ENCODE data around the gene TAF13. TPM values are rescaled to one million over a fixed set of nuclear protein-coding genes. Genes with fewer than 3 reads are reported as not detected.
A peak's percentile ranks its signal among the peaks of the same experiment; 100 is the strongest.
"Not testable (repeated sequence)": the region's sequence is repeated elsewhere in the genome, so short reads cannot be mapped to it uniquely, and the experiment has no call there.

The TAF13 gene
- total RNA-seq, 2 experiments from 2014 or later, result 25.2 to 26.5 TPM

DNA sequence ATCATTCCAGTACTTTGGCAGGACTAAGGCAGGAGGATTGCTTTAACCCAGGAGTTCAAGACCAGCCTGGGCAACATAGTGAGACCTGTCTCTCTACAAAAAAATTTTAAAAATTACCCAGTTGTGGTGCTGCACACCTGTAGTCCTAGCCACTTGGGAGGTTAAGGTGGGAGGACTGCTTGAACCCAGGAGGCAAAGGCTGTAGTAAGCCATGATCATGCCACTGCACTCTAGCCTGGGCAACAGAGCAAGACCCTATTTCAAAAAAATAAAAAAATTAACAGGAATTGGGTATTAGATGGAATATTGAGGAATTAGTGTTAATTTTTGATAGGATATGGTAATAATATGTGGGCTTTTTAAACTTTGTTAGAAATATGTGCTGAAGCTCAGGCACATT lies 16.8 kb downstream of the TAF13 start:
- no peak overlapping the region for H3K4me3 Mint-ChIP-seq
- H3K36me3 Mint-ChIP-seq (ENCODE audit: low read depth), result no peaks in the 10 kb centered on the region
- H3K27ac Mint-ChIP-seq, result no peak overlapping the region
- H3K27me3 Mint-ChIP-seq, result no peaks in the 10 kb centered on the region
- DNase-seq, result no peak
- H3K4me1 Mint-ChIP-seq, result no peaks in the 10 kb centered on the region
- CTCF ChIA-PET, result no interaction called here
- POLR2A ChIA-PET, result interaction anchor here (0.7 to 1.1 kb wide), 2 partner anchors 11 to 20 kb away, joined by 3 to 4 read pairs; no protein-coding TSS in a partner anchor
- H3K9me3 Mint-ChIP-seq, result no peaks in the 10 kb centered on the region

GRCh38 chr1:109056064-109056463 lies 19.7 kb downstream of the TAF13 start:
- H3K4me3 Mint-ChIP-seq, result no peak overlapping the region
- CTCF ChIA-PET, result no interaction called here

GRCh38 chr1:109052145-109052544 lies 23.7 kb downstream of the TAF13 start:
- CTCF ChIA-PET; H3K27ac Mint-ChIP-seq; H3K4me1 Mint-ChIP-seq; H3K36me3 Mint-ChIP-seq (ENCODE audit: low read depth); H3K4me3 Mint-ChIP-seq; H3K9me3 Mint-ChIP-seq; H3K27me3 Mint-ChIP-seq; POLR2A ChIA-PET; DNase-seq: not testable (repeated sequence)

More at GRCh38 chr1:109056064-109056463, 19.7 kb downstream of the TAF13 start:
- no peaks in the 10 kb centered on the region for H3K36me3 Mint-ChIP-seq (ENCODE audit: low read depth)
- no peaks in the 10 kb centered on the region for H3K27me3 Mint-ChIP-seq
- no peak overlapping the region for H3K27ac Mint-ChIP-seq
- no peaks in the 10 kb centered on the region for H3K9me3 Mint-ChIP-seq
- H3K4me1 Mint-ChIP-seq, result no peaks in the 10 kb centered on the region
- POLR2A ChIA-PET, result no interaction called here
- DNase-seq, result no peak

DNA sequence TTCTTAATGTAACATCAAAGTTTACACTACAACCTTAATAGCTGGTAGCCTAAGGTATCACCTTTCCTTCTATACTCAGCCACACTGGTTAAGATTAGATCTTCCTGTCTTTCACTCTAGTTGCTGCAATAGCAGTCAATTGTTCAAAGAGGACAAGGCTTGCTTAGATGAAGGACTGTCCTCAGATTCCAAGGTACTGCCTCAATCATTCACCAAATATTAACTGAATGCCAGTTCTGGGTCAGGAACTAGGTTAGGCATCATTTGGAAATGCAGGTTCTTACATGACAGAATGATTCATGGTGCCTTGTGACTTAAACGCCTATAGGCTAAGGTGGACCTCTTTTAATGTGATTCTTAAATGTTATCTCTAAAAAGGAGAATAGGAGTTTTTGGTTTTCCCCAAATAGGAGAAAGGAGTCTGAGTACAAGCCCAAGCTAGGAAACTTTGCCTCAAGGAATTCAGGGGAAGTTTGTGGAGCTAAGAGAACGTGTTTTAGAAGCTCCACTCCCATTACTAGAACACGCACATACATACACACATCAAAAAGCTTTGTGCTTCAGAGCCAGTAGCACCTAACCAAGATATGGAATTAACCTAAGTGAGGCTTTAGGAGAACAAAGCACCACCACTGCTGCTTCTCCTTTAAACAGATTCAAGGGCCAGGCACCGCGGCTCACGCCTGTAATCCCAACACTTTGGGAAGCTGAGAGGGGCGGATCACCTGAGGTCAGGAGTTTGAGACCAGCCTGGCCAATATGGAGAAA lies 25.4 kb downstream of the TAF13 start:
- Mint-ChIP-seq H3K36me3 (ENCODE audit: low read depth) (no peaks in the 10 kb centered on the region), H3K9me3 (no peaks in the 10 kb centered on the region), H3K4me1 (peaks cover 2% of the 10 kb centered on the region), H3K27me3 (peaks cover 1% of the 10 kb centered on the region), H3K27ac (no peak overlapping the region), H3K4me3 (no peak overlapping the region)
- no peak for DNase-seq
- POLR2A ChIA-PET, result no interaction called here
- CTCF ChIA-PET, result no interaction called here

DNA sequence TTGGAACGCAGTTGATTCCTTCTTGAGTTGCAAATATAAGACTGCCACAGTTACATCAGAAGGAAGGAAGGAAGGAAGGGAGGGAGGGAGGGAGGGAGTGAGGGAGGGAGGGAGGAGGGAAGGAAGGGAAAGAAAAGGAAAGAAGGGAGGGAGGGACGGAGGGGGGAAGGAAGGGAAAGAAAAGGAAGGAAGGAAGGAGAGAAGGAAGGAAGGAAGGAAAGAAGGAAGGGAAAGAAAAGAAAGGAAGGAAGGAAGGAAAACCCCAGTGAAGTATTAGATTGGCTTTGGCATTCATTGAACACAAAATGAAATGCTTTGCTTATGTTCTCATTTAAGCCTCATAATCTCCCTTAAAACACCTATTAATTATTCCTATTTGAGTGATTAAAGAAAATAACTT lies 27.5 kb downstream of the TAF13 start:
- no peak overlapping the region for H3K27ac Mint-ChIP-seq
- H3K9me3 Mint-ChIP-seq, result no peaks in the 10 kb centered on the region
- H3K4me3 Mint-ChIP-seq, result no peak overlapping the region
- DNase-seq, result no peak
- POLR2A ChIA-PET, result no interaction called here
- H3K27me3 Mint-ChIP-seq, result peaks cover 4% of the 10 kb centered on the region
- CTCF ChIA-PET, result no interaction called here
- H3K36me3 Mint-ChIP-seq (ENCODE audit: low read depth), result no peaks in the 10 kb centered on the region
- peaks cover 3% of the 10 kb centered on the region for H3K4me1 Mint-ChIP-seq

GRCh38 chr1:109047339-109047738 lies 28.5 kb downstream of the TAF13 start:
- ChIA-PET CTCF (no interaction called here), POLR2A (no interaction called here)
- Mint-ChIP-seq H3K9me3 (no peaks in the 10 kb centered on the region), H3K27ac (no peak overlapping the region), H3K36me3 (ENCODE audit: low read depth) (no peaks in the 10 kb centered on the region), H3K4me1 (peaks cover 6% of the 10 kb centered on the region), H3K27me3 (peaks cover 4% of the 10 kb centered on the region), H3K4me3 (no peak overlapping the region)
- no peak for DNase-seq

DNA sequence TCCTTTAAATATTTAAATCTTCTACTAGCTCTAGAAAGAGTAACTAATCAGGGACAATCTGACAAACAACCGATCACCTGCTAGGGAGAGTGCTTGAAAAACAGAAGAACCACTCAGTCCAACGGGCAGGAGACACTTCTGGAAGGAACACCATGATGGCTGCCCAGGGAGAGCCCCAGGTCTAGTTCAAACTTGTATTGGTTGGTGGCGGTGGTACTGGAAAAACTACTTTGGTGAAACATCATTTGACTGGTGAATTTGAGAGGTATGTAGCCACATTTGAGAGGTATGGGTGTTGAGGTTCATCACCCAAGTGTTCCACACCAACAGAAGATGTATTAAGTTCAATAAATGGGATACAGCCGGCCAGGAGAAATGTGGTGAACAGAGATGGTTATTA lies 29.1 kb downstream of the TAF13 start:
- ChIA-PET POLR2A (no interaction called here), CTCF (no interaction called here)
- H3K36me3 Mint-ChIP-seq (ENCODE audit: low read depth), result no peaks in the 10 kb centered on the region
- DNase-seq, result no peak
- no peak overlapping the region for H3K27ac Mint-ChIP-seq
- no peaks in the 10 kb centered on the region for H3K9me3 Mint-ChIP-seq
- peaks cover 6% of the 10 kb centered on the region for H3K4me1 Mint-ChIP-seq
- H3K4me3 Mint-ChIP-seq, result no peak overlapping the region
- peaks cover 4% of the 10 kb centered on the region for H3K27me3 Mint-ChIP-seq

DNA sequence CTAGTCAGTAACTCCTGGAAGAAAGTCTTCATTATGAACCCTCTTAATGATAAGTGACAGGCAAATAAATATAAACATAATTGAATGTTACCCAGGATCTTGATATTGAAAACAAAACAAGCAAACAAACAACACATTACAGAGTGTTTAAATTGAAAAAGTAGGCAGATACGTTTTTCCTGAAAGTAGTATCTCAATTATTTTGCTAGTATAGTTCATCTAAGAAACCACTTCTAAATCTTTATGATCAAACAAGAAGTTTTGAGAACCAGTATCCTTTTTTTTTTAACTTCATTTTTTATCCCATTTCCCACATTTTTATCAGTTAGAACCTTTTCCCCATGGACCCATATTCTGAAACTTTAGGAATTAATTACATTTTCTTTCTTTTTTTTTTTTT lies 30.2 kb downstream of the TAF13 start:
- no peaks in the 10 kb centered on the region for H3K36me3 Mint-ChIP-seq (ENCODE audit: low read depth)
- CTCF ChIA-PET, result no interaction called here
- no peak overlapping the region for H3K4me3 Mint-ChIP-seq
- H3K4me1 Mint-ChIP-seq, result peaks cover 12% of the 10 kb centered on the region
- H3K27me3 Mint-ChIP-seq, result peaks cover 4% of the 10 kb centered on the region
- H3K27ac Mint-ChIP-seq, result no peak overlapping the region
- POLR2A ChIA-PET, result interaction anchor here (1.3 kb wide), 1 partner anchor 45 kb away, joined by 4 read pairs; the partner anchor contains the start of gene TMEM167B
- no peak for DNase-seq
- no peaks in the 10 kb centered on the region for H3K9me3 Mint-ChIP-seq

GRCh38 chr1:109041621-109042468 lies 34.0 kb downstream of the TAF13 start, which contains the start of gene WDR47:
Gene WDR47, minus strand, starts transcription at chr1:109042102. Its CDS starts 18,590 bp downstream, at chr1:109023512.
- H3K27me3 Mint-ChIP-seq, result peaks cover 3% of the 10 kb centered on the region
- ChIA-PET POLR2A (interaction anchor here (0.6 to 2.1 kb wide), 13 partner anchors 14 to 507 kb away, joined by 3 to 16 read pairs (median 4); partner anchors contain the start of genes CLCC1, GNAI3, PRPF38B and SARS1), CTCF (interaction anchor here (0.8 to 1.7 kb wide), 7 partner anchors 14 to 452 kb away, joined by 3 to 15 read pairs (median 3); partner anchors contain the start of gene CYB561D1)
- no peaks in the 10 kb centered on the region for H3K9me3 Mint-ChIP-seq
- peak within 1 kb of the TSS; percentile 92 for H3K4me3 Mint-ChIP-seq
- H3K27ac Mint-ChIP-seq, result peak within 1 kb of the TSS; percentile 88
- H3K36me3 Mint-ChIP-seq (ENCODE audit: low read depth), result no peaks in the 10 kb centered on the region
- DNase-seq, result peak; percentile 97
- peaks cover 25% of the 10 kb centered on the region for H3K4me1 Mint-ChIP-seq

- Mint-ChIP-seq H3K36me3 (ENCODE audit: low read depth) (no peaks in the 10 kb centered on the region), H3K27me3 (peaks cover 3% of the 10 kb centered on the region), H3K4me3 (peak overlapping the region; percentile 92), H3K4me1 (peaks cover 25% of the 10 kb centered on the region), H3K27ac (peak overlapping the region; percentile 88), H3K9me3 (no peaks in the 10 kb centered on the region)
- DNase-seq, result peak; percentile 40
- POLR2A ChIA-PET, result interaction anchor here (0.6 to 2.1 kb wide), 5 partner anchors 36 to 508 kb away, joined by 3 to 16 read pairs (median 4); partner anchors contain the start of genes GNAI3, PRPF38B and TMEM167B
- CTCF ChIA-PET, result interaction anchor here (1.0 to 1.7 kb wide), 3 partner anchors 13 to 453 kb away, joined by 3 to 15 read pairs (median 8); partner anchors contain the start of gene CYB561D1
These were observed 34.7 kb downstream of the TAF13 start for GRCh38 chr1:109040989-109041620.

- H3K9me3 Mint-ChIP-seq, result no peaks in the 10 kb centered on the region
- no peak for DNase-seq
- H3K4me1 Mint-ChIP-seq, result peaks cover 25% of the 10 kb centered on the region
- CTCF ChIA-PET, result no interaction called here
- peaks cover 3% of the 10 kb centered on the region for H3K27me3 Mint-ChIP-seq
- no peaks in the 10 kb centered on the region for H3K36me3 Mint-ChIP-seq (ENCODE audit: low read depth)
- H3K4me3 Mint-ChIP-seq, result peak overlapping the region; percentile 92
- POLR2A ChIA-PET, result interaction anchor here (1.4 to 1.6 kb wide), 2 partner anchors 51 to 59 kb away, joined by 3 to 4 read pairs; partner anchors contain the start of gene TMEM167B
- H3K27ac Mint-ChIP-seq, result peak overlapping the region; percentile 88
These were observed 35.2 kb downstream of the TAF13 start for GRCh38 chr1:109040627-109040988.

DNA sequence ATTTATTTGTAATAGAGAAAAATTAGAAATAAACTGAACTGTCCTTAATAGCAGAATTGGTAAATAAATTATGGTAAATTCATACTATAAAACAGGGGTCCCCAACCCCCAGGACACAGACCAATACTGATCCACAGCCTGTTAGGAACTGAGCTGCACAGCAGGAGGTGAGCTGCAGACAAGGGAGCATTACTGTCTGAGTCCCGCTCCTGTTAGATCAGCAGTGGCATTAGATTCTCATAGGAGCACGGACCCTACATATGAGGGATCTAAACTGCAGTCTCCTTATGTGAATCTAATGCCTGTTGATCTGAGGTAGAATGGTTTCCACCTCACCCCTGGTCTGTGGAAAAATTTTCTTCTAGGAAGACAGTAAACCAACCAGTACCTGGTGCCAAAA lies 41.4 kb downstream of the TAF13 start:
- ChIA-PET CTCF (no interaction called here), POLR2A (no interaction called here)
- H3K4me3 Mint-ChIP-seq, result no peak overlapping the region
- no peak for DNase-seq
- H3K27me3 Mint-ChIP-seq, result no peaks in the 10 kb centered on the region
- H3K27ac Mint-ChIP-seq, result no peak overlapping the region
- H3K9me3 Mint-ChIP-seq, result no peaks in the 10 kb centered on the region
- peaks cover 4% of the 10 kb centered on the region for H3K4me1 Mint-ChIP-seq
- no peaks in the 10 kb centered on the region for H3K36me3 Mint-ChIP-seq (ENCODE audit: low read depth)

- H3K4me3 Mint-ChIP-seq; H3K9me3 Mint-ChIP-seq; DNase-seq; H3K36me3 Mint-ChIP-seq (ENCODE audit: low read depth); H3K27me3 Mint-ChIP-seq; H3K27ac Mint-ChIP-seq; H3K4me1 Mint-ChIP-seq; POLR2A ChIA-PET: not testable (repeated sequence)
- CTCF ChIA-PET, result interaction anchor here (1.1 kb wide), 1 partner anchor 259 kb away, joined by 3 read pairs; no protein-coding TSS in a partner anchor
These were observed 46.3 kb downstream of the TAF13 start for GRCh38 chr1:109029493-109029892.

Data from activated CD4-positive, alpha-beta memory T cell treated with anti-CD3 and anti-CD28 coated beads, Interleukin-2, amount 10 ng/mL, durations not matched to agents 7 days and 5 days (primary cell).